Jurkat, Clone E6-1 (cell line): ENCODE measurements around the gene CCDC102B.

Experiments used
- DNase-seq: peaks from one replicate; pipeline ENCODE4 v3.0.0-alpha.2; 2011; ENCODE audit warnings: low read depth, low spot score
- H3K4me3 ChIP-seq: 2 replicates; pipeline ENCODE4 v1.5.1; 2011; ENCODE audit warnings: mild to moderate bottlenecking, low read length, control low read depth, moderate library complexity

Gene CCDC102B

DNA sequence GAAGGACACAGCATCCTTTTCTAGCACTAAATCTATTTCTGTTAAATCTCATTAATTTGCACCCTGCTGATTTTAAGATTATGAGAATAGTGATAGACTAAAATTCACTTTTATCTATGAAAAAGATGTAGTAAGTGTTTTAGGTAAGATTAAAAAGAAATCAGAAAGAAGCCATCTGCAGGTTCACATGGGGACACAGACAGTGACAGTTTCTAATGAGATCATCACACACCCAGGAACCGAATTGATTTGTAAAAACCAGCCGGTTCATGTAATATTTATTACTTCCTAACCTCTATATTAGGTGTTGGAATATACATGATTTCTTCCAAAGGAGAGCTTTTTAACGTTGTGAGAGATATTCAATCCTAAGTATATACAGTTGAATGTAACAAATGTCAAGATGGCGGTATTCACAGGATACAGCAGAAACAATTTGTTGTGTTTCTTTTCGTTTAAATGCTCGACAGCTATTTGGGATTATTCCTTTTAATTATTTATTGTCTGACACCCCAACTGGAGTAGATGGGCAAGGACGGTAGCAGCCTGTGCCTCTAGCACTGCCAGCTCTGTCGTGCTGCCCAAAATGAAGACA lies 223.4 kb downstream of the CCDC102B start:
- no peak overlapping the region for H3K4me3 ChIP-seq
- no peak for DNase-seq

DNA sequence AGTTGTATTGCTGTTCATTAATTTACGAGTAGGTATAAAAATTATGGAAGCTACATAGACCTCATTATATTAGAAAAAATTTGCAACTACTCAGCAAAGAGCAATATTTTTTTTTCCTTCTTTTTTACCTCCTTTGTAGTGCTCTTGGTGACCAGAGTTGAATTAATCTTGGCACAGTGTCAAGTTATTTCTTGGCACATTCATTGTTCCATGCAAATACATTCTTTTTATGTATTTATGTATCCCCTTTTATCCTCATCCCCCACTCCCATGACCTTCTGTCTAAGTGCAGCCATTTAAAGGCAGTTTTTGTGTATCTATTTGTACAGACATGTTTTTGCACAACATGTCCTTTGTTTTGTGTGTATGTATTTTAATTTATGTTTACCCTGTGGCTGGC lies 224.5 kb downstream of the CCDC102B start:
- DNase-seq: no peak

DNA sequence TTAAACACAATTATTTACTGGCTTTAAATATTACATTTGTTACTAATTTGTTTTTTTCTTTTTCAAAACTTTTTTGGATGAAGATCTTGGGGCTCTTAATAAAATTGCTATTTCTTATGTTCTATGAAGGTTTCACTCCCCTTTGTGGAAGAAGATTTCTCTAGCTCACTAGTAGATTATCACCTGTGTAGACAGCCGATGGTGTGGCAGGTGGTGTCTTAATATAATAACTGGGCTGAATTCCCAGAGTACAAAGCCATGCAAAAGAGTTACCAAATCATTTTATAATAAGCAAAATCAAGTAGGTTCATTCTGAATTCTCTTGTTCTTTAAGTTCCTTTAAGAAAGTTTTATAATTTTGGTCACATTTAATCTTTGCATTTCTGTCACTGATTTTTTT lies 233.7 kb downstream of the CCDC102B start:
- no peak overlapping the region for H3K4me3 ChIP-seq
- no peak for DNase-seq

More for the DNA sequence above, 224.5 kb downstream of the CCDC102B start:
- no peak overlapping the region for H3K4me3 ChIP-seq

DNA sequence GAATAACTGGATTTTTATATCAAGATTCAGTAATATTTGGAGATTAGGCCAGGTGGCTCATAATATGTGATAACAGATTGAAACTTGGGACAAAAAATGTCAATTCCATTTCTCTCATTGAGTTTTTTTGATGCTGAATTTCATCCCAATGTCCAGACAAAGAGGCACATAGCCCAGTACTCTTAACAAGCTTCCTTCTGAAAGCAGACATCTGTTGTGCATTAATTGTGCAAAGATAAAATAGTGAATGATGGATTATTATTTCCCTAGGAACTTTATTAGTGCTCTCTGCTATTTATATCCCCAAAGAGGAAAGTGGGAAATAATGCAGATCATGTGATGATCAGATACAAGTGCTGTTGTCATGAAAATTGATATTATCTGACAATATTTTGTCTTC lies 234.1 kb downstream of the CCDC102B start:
- no peak overlapping the region for H3K4me3 ChIP-seq
- DNase-seq: no peak

DNA sequence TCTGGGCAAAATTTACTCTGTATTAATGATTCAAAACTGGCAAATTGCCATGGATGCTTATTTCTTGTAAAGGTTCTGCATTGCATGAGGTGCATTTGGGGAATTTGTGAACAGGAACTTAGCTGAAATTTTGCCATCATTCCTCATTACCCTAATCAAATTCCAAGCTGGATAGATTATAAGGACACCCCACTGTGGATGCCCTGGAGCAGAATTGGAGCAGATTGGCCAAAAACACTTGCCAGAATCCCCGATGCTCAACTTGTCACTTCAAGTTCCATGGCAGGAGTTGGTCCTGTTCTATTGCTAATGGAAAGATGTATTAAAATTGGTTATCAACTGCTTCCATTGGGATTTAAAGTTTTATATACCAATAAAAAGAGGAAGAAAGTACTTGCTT lies 237.9 kb downstream of the CCDC102B start:
- H3K4me3 ChIP-seq: no peak overlapping the region
- DNase-seq: no peak

DNA sequence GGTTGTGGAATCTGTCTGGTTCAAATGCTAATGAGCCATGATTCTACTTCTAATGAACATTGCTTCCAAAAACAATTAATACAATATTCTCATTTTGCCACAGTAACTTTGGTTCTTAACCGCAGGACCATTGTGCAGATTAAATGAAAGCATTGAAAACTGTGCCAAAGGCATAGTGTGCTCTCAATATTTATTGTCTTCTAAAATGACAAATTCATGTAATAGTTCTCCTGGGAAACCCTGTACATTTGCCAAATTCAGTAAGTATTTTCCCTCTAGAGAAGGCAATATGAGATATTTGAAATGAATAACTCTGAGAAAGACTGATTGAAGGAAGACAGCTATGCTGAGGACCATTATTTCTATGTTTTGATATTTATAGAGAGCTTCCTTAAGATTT lies 246.3 kb downstream of the CCDC102B start:
- no peak for DNase-seq
- H3K4me3 ChIP-seq: no peak overlapping the region

DNA sequence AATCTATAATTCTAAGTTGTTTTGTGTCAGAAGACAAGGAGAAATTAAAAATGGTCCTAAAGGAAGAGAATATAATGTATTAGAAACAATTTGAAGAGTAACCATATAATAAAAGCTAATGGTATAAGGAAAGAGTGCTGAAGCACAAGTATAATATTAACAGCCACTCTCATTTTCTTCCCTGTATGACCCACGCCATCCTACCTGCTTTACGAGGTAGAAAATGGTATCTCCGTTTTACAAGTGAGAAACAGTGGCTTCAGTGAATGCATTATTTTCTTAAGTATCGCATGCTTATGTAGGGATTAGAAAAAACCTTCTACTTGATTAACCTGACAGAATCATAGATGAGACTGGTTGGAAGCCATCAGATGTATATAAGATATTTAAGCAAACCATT lies 266.2 kb downstream of the CCDC102B start:
- no peak overlapping the region for H3K4me3 ChIP-seq
- no peak for DNase-seq

DNA sequence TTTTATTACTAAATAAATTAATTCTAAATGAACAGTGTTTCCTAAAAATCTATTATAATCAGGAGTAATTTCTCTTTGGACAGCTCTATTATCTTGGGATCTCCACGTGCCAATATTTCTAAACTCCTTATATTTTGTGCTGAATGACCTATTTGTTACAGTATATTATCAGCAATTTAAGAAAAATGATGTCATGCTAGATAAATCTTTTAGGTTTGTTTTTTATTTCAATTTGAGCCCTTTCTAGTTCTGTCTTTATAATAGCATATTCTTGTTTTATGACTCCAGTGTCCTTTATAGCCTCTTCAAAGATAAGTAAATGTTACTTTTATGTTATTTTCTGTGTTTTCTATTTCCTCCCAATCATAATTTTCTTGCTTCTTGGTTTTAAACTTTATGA lies 269.2 kb downstream of the CCDC102B start:
- H3K4me3 ChIP-seq: no peak overlapping the region
- no peak for DNase-seq

DNA sequence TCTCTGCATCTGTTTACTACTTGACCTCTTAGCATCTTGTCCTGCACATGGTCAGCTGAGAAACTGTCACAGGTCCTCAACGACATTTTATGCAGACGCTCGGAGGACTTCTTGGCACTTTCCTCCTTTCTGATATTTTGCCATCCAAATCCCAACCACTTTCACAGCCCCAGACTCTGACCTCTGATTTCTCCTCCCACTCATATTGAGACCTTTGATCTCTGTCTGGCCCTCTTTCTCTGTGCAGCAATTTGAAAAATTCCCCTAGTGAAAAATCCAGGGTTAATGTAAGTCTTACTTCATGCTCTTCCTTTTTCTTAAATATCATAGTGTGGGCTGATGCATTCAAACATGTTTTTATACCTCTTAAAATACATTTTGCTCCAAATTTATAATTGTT lies 273.8 kb downstream of the CCDC102B start:
- no peak for DNase-seq
- H3K4me3 ChIP-seq: no peak overlapping the region

DNA sequence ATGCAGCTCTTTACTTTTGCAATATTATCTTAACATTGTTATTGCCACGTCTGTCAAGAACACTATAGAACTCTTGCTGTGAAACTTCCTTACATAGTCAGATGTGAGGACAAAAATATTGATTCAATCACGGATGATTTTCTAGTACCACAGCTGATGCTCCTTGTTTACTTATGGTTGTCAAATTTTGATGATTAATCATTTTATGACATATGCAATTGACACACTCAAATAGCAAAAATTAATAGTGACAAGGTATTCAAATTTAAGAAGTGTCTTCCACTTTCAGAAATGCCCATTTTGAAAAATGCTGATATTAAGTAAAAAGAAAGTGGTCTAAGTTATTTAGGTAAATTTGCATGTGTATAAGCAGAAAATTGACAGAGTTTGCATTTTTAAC lies 284.0 kb downstream of the CCDC102B start:
- no peak for DNase-seq
- H3K4me3 ChIP-seq: no peak overlapping the region

DNA sequence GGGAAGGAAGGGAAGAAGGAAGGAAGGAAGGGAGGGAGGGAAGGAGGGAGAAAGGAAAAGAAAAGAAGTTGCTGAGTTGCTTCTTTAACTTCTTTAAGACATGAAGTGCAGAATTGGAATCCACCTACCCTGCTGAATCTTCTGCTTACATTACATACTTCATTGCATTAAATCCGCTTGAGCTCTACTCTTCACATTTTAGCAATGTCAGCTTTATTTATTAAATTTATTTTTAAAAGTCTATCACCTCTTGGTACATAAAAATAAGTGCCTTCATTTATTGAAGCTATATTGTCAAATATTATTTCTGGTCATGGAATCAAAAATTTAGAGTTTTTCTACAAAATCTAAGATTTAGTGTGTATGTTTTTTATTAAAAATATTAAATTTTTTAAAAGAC lies 284.6 kb downstream of the CCDC102B start:
- DNase-seq: no peak
- H3K4me3 ChIP-seq: no peak overlapping the region

DNA sequence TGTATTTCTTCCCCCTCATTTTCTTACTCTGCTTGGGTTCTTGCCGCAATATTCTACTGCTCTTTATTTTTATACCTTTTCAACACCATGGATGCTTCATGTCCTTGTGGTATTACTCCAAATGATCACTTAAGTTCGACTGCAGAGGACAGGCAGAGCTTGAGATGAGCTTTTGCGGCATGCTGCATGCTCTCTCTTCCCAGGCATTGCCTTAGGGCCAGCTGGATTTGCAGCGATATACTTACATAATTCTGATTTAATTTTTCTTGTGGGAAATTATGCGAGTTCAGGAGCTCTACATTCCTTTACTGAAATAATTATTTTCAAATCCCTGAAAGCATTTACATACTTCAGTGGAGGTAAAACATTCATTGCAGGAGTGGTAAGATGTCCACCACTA lies 288.1 kb downstream of the CCDC102B start:
- DNase-seq: no peak
- no peak overlapping the region for H3K4me3 ChIP-seq

DNA sequence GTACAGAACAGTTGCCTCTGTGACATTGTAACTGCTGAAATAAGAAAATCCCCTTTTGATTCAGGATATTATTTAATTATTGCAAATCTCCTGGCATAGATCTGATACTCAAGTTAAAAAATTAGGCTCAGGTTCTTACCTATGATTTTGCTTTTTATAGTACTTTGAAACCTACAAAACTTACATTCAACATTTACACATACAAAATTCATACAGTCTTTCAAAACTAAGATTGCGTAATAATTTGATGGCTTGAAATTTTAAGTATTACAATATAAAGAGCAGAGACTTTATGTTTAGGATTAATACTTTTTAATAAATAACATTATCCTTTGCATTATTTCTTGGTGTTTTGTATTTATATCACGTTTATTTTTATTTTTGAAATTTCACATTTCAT lies 291.1 kb downstream of the CCDC102B start:
- H3K4me3 ChIP-seq: no peak overlapping the region
- no peak for DNase-seq

DNA sequence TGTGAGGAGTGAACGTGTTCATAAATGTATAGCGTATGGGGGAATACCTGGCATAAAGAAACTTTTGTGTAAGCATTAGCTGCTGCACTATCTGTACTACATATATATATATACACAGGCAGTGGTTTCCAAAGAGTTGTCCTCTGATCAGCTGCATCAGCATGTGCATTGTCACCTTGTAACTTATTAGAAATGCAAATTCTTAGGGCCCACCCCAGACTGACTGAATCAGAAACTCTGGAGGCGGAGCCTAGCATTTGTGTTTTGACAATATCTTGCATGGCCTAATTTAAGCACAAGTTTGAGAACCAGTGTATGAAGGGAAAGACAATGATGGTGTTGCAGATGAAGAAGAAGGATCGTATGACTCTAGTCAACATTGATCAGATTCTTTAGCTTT lies 299.5 kb downstream of the CCDC102B start:
- no peak for DNase-seq

DNA sequence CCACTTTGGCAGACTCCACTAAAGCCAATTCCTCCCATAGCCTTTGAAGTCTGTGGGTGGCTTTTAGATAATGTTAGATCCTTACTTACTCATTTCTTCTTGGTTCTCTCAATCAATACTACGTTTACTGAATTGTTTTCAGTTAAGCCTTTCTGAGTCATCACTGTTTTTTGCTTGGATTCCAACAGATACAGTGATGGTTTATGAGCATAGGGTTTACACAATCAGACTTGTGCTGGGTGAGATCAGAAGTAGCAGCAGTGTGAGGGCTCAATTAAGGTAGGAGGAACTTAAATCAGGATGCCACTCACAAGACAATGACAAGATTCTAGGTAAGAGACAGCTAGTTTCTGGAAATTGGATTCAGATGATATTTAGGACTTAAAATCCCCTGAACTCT lies 305.1 kb downstream of the CCDC102B start:
- no peak for DNase-seq
- no peak overlapping the region for H3K4me3 ChIP-seq

More for the DNA sequence above, 299.5 kb downstream of the CCDC102B start:
- no peak overlapping the region for H3K4me3 ChIP-seq
